CD8-positive, alpha-beta memory T cell (primary cell): ENCODE measurements around the gene KDM5A. TPM values are rescaled to one million over a fixed set of nuclear protein-coding genes. Genes with fewer than 3 reads are reported as not detected.

Source experiments
- polyA plus RNA-seq: library from polyadenylated mRNA; unstranded; fragments of 300-500 nt; fragmentation: Illumina TruSeq; gene quantifications from one replicate; pipeline ENCODE4 v1.2.3, GENCODE V29; 2021
- total RNA-seq, 2 experiments: library from RNA; stranded (reverse); gene quantifications; one replicate each; pipeline ENCODE4 v1.2.3, GENCODE V29; 2021

Gene KDM5A
- total and polyA plus RNA-seq, 3 experiments from 2014 or later = 71.8 to 76.6 (median 75.6) TPM

Other genes with a start within 250 kb of the KDM5A start
- under 1 TPM; 0.16 to 0.37 TPM for gene SLC6A12, start 175.2 kb downstream of the KDM5A start, total RNA-seq
- not detected for gene SLC6A12, start 175.2 kb downstream of the KDM5A start, polyA plus RNA-seq
- under 1 TPM; 0.09 to 0.31 TPM for gene SLC6A13, start 126.5 kb downstream of the KDM5A start, total RNA-seq
- gene SLC6A13, start 126.5 kb downstream of the KDM5A start, polyA plus RNA-seq = not detected
- 10 to 100 TPM; 14.0 to 14.7 TPM for gene CCDC77, start 12.3 kb upstream of the KDM5A start, total RNA-seq
- gene CCDC77, start 12.3 kb upstream of the KDM5A start, polyA plus RNA-seq = 5.9 TPM
- gene B4GALNT3, start 70.6 kb upstream of the KDM5A start, total RNA-seq = 1 to 10 TPM; 3.1 to 3.5 TPM
- 6.9 TPM for gene B4GALNT3, start 70.6 kb upstream of the KDM5A start, polyA plus RNA-seq